Stimulated activated CD4-positive, alpha-beta T cell treated with anti-CD3 and anti-CD28 coated beads, Interleukin-15, amount 100 ng/mL, for 24 hours (primary cell): ENCODE measurements around the gene MMP20.

ENCODE experiments used
- DNase-seq: peaks from one replicate; pipeline ENCODE4 v3.0.0-alpha.2; 2020

The MMP20 gene

GRCh38 chr11:102552020-102552419 is 73.1 kb downstream of the MMP20 start:
- no peak for DNase-seq

- no peak for DNase-seq
Measured at GRCh38 chr11:102551169-102551781, 73.9 kb downstream of the MMP20 start.

- DNase-seq = no peak
Measured at GRCh38 chr11:102546923-102547471, 78.1 kb downstream of the MMP20 start.

- DNase-seq = no peak
Measured at GRCh38 chr11:102546427-102546826, 78.7 kb downstream of the MMP20 start.

- DNase-seq = no peak
Measured at GRCh38 chr11:102545701-102546100, 79.4 kb downstream of the MMP20 start.

GRCh38 chr11:102544594-102544993 is 80.5 kb downstream of the MMP20 start:
- DNase-seq = no peak

- no peak for DNase-seq
Measured at GRCh38 chr11:102539567-102539966, 85.6 kb downstream of the MMP20 start.

GRCh38 chr11:102538932-102539331 is 86.2 kb downstream of the MMP20 start:
- DNase-seq = no peak

GRCh38 chr11:102534261-102534872 is 90.8 kb downstream of the MMP20 start:
- no peak for DNase-seq

GRCh38 chr11:102530558-102530957 is 94.6 kb downstream of the MMP20 start, which contains the start of gene MMP7:
Gene MMP7, minus strand, starts transcription at chr11:102530747. Its CDS starts 47 bp downstream, at chr11:102530700.
- no peak for DNase-seq

- no peak for DNase-seq
Measured at GRCh38 chr11:102528618-102529017, 96.5 kb downstream of the MMP20 start.

GRCh38 chr11:102527684-102528083 is 97.4 kb downstream of the MMP20 start:
- DNase-seq = no peak

GRCh38 chr11:102527041-102527440 is 98.1 kb downstream of the MMP20 start:
- no peak for DNase-seq
